Measurements from ENCODE around the gene CTNND1. TPM values are rescaled to one million over a fixed set of nuclear protein-coding genes. Genes with fewer than 3 reads are reported as not detected.

The CTNND1 gene
- total RNA-seq, 1 donor: 199 TPM

DNA sequence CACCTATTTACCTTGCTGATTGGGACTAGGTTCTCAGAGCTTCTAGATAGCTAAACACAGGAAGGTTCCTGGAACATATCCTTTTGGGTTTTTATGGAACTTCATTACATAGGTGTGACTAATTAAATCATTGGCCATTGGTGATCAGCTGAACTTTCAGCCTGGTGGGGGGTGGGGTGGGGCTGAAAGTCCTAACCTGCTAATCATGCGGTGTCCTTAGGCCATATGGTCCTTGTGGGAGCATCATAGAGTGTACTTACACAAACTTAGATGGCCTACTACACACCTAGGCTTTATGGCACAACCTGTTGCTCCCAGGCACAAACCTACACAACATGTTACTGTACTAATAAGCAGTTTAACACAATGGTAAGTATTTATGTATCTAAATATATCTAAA is 28.9 kb upstream of the CTNND1 start:
- TF ChIP-seq, protein P1, sequence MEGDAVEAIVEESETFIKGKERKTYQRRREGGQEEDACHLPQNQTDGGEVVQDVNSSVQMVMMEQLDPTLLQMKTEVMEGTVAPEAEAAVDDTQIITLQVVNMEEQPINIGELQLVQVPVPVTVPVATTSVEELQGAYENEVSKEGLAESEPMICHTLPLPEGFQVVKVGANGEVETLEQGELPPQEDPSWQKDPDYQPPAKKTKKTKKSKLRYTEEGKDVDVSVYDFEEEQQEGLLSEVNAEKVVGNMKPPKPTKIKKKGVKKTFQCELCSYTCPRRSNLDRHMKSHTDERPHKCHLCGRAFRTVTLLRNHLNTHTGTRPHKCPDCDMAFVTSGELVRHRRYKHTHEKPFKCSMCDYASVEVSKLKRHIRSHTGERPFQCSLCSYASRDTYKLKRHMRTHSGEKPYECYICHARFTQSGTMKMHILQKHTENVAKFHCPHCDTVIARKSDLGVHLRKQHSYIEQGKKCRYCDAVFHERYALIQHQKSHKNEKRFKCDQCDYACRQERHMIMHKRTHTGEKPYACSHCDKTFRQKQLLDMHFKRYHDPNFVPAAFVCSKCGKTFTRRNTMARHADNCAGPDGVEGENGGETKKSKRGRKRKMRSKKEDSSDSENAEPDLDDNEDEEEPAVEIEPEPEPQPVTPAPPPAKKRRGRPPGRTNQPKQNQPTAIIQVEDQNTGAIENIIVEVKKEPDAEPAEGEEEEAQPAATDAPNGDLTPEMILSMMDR (IDR thresholded peaks at IDR 0.05; ENCODE audit: insufficient read depth, low read depth, low read length): no peak
- no peak for DNase-seq (ENCODE audit: low read depth)
- no peak overlapping the region for H3K4me3 ChIP-seq (ENCODE audit: low read depth, low read length)

DNA sequence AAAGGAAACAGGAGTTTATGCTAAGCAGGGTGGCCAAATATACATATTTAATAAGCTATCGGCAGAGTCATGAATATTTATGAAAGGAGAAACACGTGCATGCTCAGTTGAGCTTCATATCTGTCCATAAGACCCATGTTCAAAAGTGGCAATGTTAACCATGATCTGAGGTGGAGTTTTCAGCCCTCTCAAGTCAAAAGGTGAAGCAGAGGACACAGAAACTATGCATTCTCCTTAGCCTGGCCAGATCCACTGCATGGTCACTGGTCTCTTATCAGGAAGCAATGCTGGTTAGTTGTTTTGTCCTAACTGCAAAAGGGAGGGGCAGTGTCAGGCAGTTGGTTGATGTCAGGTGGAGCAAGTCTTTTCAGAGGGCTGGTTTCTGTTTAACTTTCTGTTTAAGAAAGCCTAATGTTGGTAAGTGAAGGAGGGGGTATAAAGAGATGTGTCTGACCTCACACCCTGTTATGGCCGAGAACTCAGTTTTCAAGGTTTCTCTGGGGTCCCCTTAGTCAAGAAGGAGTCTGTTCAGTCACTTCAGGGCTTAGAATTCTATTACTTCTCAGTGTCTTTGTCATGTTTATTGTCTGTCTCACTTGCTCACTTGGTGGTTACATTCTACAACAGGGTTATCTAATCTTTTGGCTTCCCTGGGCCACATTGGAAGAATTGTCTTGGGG is 25.8 kb upstream of the CTNND1 start:
- TF ChIP-seq, protein P1 (IDR thresholded peaks at IDR 0.05; ENCODE audit: insufficient read depth, low read depth, low read length): no peak
- H3K4me3 ChIP-seq (ENCODE audit: low read depth, low read length): no peak overlapping the region
- no peak for DNase-seq (ENCODE audit: low read depth)

DNA sequence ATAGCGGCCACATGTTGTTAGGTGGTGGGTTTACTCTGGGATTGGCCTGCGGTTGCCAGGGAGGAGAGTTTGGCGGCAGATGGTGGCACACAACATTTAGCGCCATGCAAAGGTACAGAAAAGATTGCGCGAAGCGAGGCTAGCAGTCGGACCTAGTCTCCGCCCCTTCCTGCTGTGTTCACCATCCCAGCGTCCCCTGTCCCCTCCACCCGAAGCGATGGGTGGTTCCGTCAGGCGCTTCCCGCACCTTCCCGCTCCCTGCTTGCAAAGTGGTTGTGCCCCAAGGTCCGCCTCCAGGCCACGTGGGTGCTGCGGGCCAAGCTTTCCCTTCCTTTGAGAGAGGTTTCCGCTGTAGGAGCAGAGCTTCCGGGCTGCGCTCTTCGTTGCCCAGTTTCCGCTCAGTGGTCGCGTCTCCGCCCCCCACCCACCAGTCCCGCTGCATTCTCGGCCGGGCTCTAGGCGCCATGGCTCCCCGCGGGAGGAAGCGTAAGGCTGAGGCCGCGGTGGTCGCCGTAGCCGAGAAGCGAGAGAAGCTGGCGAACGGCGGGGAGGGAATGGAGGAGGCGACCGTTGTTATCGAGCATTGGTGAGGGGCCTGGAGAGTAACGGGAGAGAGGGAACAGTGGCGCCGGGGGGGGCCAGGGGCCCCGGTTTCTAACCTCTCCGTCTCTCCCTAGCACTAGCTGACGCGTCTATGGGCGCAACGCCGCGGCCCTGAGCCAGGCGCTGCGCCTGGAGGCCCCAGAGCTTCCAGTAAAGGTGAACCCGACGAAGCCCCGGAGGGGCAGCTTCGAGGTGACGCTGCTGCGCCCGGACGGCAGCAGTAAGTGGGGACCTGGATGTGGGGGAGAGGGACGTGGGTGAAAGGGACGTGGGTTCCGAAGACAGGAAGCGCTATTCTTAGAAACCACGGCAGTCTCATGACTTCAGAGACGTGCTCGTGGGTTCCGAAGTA is 20.2 kb upstream of the CTNND1 start, which contains the start of gene SELENOH:
Gene SELENOH (plus strand): TSS at position 360 of the 955 bp plus-strand sequence. CDS start 105 bp downstream, at position 465.
- peak; percentile 98 for DNase-seq (ENCODE audit: low read depth)
- TF ChIP-seq, protein P1 (IDR thresholded peaks at IDR 0.05; ENCODE audit: insufficient read depth, low read depth, low read length): no peak
- H3K4me3 ChIP-seq (ENCODE audit: low read depth, low read length): peak within 1 kb of the TSS; percentile 86

DNA sequence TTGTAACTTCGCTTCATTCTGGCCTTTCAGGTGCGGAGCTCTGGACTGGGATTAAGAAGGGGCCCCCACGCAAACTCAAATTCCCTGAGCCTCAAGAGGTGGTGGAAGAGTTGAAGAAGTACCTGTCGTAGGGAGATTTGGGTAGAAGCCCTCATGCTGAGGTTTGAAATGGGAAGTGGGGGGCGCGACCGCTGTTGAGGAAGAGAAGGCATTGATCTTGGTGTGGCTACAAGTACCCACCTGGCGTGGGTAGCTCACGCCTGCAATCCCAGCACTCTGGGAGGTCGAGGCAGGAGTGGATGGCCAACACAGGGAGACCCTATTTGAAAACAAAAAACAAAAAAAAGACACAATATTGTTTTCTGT is 19.5 kb upstream of the CTNND1 start:
- H3K4me3 ChIP-seq (ENCODE audit: low read depth, low read length): peak overlapping the region; percentile 86
- DNase-seq (ENCODE audit: low read depth): no peak
- TF ChIP-seq, protein P1 (IDR thresholded peaks at IDR 0.05; ENCODE audit: insufficient read depth, low read depth, low read length): no peak

DNA sequence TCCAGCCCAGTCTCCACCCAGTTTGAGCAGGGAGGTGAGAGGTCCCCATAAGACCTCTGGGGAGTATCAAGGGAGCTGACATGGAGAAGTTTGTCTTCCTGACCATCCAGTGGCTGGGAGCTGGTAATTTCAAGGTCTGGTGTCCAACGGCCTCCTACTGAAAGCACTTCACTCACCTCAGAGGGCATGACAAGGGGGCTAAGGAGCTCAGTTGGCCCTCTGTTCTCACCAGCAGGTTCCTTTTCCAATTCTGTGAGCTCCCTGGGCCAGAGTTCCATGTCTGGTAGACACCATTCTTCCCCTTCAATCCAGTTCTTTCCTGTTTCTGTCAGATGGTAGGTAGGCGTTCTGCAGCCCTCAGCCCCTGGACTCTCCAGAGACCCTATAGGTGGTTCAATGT is 17.2 kb upstream of the CTNND1 start:
- no peak for DNase-seq (ENCODE audit: low read depth)
- no peak overlapping the region for H3K4me3 ChIP-seq (ENCODE audit: low read depth, low read length)
- TF ChIP-seq, protein P1 (IDR thresholded peaks at IDR 0.05; ENCODE audit: insufficient read depth, low read depth, low read length): no peak

DNA sequence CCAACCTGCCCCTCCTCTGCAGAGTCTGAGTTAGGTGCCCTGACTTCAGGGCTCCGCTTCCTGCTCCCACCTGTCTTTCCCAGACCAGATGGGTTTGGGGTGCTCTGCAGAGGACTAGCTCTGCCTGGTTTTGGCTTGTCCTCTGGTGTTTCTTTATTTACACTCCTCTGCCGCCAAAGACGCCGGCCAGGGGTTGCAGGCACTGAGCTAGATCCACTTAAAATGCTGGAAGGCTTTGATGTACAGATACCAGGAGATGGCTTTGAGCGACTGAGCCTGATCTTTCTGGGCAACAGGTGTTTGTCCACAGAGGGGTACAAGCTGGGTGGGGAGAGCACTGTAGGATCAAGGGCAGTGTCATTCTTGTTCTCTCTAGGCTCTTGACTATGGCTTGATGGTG is 16.4 kb upstream of the CTNND1 start:
- DNase-seq (ENCODE audit: low read depth): no peak
- H3K4me3 ChIP-seq (ENCODE audit: low read depth, low read length): no peak overlapping the region
- TF ChIP-seq, protein P1 (IDR thresholded peaks at IDR 0.05; ENCODE audit: insufficient read depth, low read depth, low read length): no peak

Data from fibroblast of villous mesenchyme (primary cell).